Measurements from ENCODE around the gene NR5A2.

The NR5A2 gene

GRCh38 chr1:200121421-200121820 lies 93.9 kb downstream of the NR5A2 start:
- TF ChIP-seq CTCF (IDR thresholded peaks at IDR 0.05; ENCODE audit: borderline replicate concordance, control extremely low read depth, extremely low read depth, insufficient read depth, missing control alignments): no peak
- DNase-seq (ENCODE audit: low spot score): no peak
- in situ Hi-C loops (cut with MboI; ENCODE audit: low sequenced_read_pairs, unreplicated experiment): no loop called here

- TF ChIP-seq CTCF (IDR thresholded peaks at IDR 0.05; ENCODE audit: borderline replicate concordance, control extremely low read depth, extremely low read depth, insufficient read depth, missing control alignments): no peak
- in situ Hi-C loops (cut with MboI; ENCODE audit: low sequenced_read_pairs, unreplicated experiment): no loop called here
- no peak for DNase-seq (ENCODE audit: low spot score)
These were observed 96.8 kb downstream of the NR5A2 start for GRCh38 chr1:200124309-200124708.

- no peak for TF ChIP-seq CTCF (IDR thresholded peaks at IDR 0.05; ENCODE audit: borderline replicate concordance, control extremely low read depth, extremely low read depth, insufficient read depth, missing control alignments)
- in situ Hi-C loops (cut with MboI; ENCODE audit: low sequenced_read_pairs, unreplicated experiment): no loop called here
- DNase-seq (ENCODE audit: low spot score): no peak
These were observed 100.6 kb downstream of the NR5A2 start for GRCh38 chr1:200128081-200128480.

GRCh38 chr1:200128944-200129879 lies 101.7 kb downstream of the NR5A2 start:
- TF ChIP-seq CTCF (IDR thresholded peaks at IDR 0.05; ENCODE audit: borderline replicate concordance, control extremely low read depth, extremely low read depth, insufficient read depth, missing control alignments): no peak
- in situ Hi-C loops (cut with MboI; ENCODE audit: low sequenced_read_pairs, unreplicated experiment): no loop called here

GRCh38 chr1:200130552-200130951 lies 103.0 kb downstream of the NR5A2 start:
- no peak for TF ChIP-seq CTCF (IDR thresholded peaks at IDR 0.05; ENCODE audit: borderline replicate concordance, control extremely low read depth, extremely low read depth, insufficient read depth, missing control alignments)
- DNase-seq (ENCODE audit: low spot score): no peak
- in situ Hi-C loops (cut with MboI; ENCODE audit: low sequenced_read_pairs, unreplicated experiment): no loop called here

More at GRCh38 chr1:200128944-200129879, 101.7 kb downstream of the NR5A2 start:
- DNase-seq (ENCODE audit: low spot score): no peak

GRCh38 chr1:200131551-200132125 lies 104.1 kb downstream of the NR5A2 start:
- DNase-seq (ENCODE audit: low spot score): no peak
- no peak for TF ChIP-seq CTCF (IDR thresholded peaks at IDR 0.05; ENCODE audit: borderline replicate concordance, control extremely low read depth, extremely low read depth, insufficient read depth, missing control alignments)
- in situ Hi-C loops (cut with MboI; ENCODE audit: low sequenced_read_pairs, unreplicated experiment): no loop called here
